Suprapubic skin (tissue), 4 donors: Measurements from ENCODE around the gene MAGEC1. TPM values are rescaled to one million over a fixed set of nuclear protein-coding genes. Genes with fewer than 3 reads are reported as not detected.

ENCODE experiments used
- DNase-seq, 2 donors: peaks; one replicate each; pipeline ENCODE4 v3.0.0-alpha.2; 2019; ENCODE audit warnings: low spot score in 2 of 2
- H3K27ac ChIP-seq: fragments of 200-600 bp; sonication (generic); one replicate; pipeline ENCODE4 v1.5.1; 2019
- H3K27me3 ChIP-seq: fragments of 200-600 bp; sonication (generic); one replicate; pipeline ENCODE4 v1.5.1; 2019
- H3K36me3 ChIP-seq: fragments of 200-600 bp; sonication (generic); one replicate; pipeline ENCODE4 v1.5.1; 2019
- H3K4me1 ChIP-seq: fragments of 200-600 bp; sonication (generic); one replicate; pipeline ENCODE4 v1.5.1; 2019
- H3K4me3 ChIP-seq: fragments of 200-600 bp; sonication (generic); one replicate; pipeline ENCODE4 v1.5.1; 2019; ENCODE audit warnings: mild to moderate bottlenecking
- H3K9me3 ChIP-seq: fragments of 200-600 bp; sonication (generic); one replicate; pipeline ENCODE4 v1.5.1; 2019
- EP300 ChIP-seq: sonication (generic); formaldehyde crosslinking; IDR thresholded peaks from one replicate; pipeline ENCODE4 v1.6.1; 2017; ENCODE audit warnings: antibody characterized with exemption
- POLR2A ChIP-seq, 2 donors: fragments of 450-650 bp; IDR thresholded peaks; one replicate each; pipeline ENCODE4 v1.6.1; 2017; ENCODE audit warnings: antibody characterized with exemption in 2 of 2, mild to moderate bottlenecking in 2 of 2, moderate library complexity in 2 of 2
- POLR2AphosphoS5 ChIP-seq, 3 donors: sonication (generic); formaldehyde crosslinking; IDR thresholded peaks; one replicate each; pipeline ENCODE4 v1.6.1; 2017; ENCODE audit warnings: antibody characterized with exemption in 3 of 3
- WGBS: methylation state at CpG from one replicate; pipeline ENCODE4 v1.1.5; 2018; 5-methylcytosine and 5-hydroxymethylcytosine counted together
- total RNA-seq, 4 donors: library from RNA; depleted of rRNA; stranded (reverse); fragments of >200 nt; gene quantifications; one replicate each; pipeline ENCODE4 v1.1.0, GENCODE V29; 2016
- TF ChIP-seq, protein P1 (sequence below), 2 donors: fragments of 200-600 bp in 1 of 2; fragments of 450-650 bp in 1 of 2; sonication (generic) in 1 of 2; IDR thresholded peaks; one replicate each; pipeline ENCODE4 v1.5.1; 2016 to 2019; ENCODE audit warnings: antibody characterized with exemption in 2 of 2, mild to moderate bottlenecking in 1 of 2, moderate library complexity in 1 of 2

MAGEC1 gene
- total RNA-seq, 4 donors from 2014 or later: not detected

GRCh38 chrX:141934059-141934641 is 30.5 kb downstream of the MAGEC1 start:
- H3K27me3 ChIP-seq: no peaks in the 10 kb centered on the region
- no peaks in the 10 kb centered on the region for H3K36me3 ChIP-seq
- no peaks in the 10 kb centered on the region for H3K9me3 ChIP-seq
- DNase-seq: no peak
- 45% methylated on average over 2 of the region's 2 CpGs for WGBS
- H3K4me1 ChIP-seq: no peaks in the 10 kb centered on the region
- no peak overlapping the region for H3K4me3 ChIP-seq
- TF ChIP-seq, protein P1, sequence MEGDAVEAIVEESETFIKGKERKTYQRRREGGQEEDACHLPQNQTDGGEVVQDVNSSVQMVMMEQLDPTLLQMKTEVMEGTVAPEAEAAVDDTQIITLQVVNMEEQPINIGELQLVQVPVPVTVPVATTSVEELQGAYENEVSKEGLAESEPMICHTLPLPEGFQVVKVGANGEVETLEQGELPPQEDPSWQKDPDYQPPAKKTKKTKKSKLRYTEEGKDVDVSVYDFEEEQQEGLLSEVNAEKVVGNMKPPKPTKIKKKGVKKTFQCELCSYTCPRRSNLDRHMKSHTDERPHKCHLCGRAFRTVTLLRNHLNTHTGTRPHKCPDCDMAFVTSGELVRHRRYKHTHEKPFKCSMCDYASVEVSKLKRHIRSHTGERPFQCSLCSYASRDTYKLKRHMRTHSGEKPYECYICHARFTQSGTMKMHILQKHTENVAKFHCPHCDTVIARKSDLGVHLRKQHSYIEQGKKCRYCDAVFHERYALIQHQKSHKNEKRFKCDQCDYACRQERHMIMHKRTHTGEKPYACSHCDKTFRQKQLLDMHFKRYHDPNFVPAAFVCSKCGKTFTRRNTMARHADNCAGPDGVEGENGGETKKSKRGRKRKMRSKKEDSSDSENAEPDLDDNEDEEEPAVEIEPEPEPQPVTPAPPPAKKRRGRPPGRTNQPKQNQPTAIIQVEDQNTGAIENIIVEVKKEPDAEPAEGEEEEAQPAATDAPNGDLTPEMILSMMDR (IDR thresholded peaks at IDR 0.05): no peak
- TF ChIP-seq POLR2AphosphoS5 (IDR thresholded peaks at IDR 0.05) (no peak), EP300 (no peak), POLR2A (IDR thresholded peaks at IDR 0.05) (no peak)
- no peak overlapping the region for H3K27ac ChIP-seq

DNA sequence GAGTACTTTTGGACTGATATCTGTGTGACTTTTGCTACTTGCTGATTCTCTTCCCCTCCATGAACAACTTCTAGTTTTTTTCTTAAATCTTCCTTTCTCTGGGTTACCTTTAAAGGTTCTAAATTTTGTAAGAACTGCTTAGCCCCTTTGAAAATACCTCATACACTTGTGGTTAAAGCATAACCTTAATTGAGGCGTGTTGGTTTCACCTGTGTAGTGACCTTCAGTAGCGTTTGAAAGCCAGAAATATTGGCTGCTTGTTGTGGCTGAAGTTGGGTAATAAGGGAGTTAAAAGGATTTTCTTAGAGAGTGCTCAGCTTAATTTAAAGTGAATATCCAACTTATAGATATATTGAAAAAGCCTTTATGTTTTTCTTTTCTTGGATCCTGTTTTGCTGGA is 32.0 kb downstream of the MAGEC1 start:
- Histone ChIP-seq H3K36me3 (no peaks in the 10 kb centered on the region), H3K4me1 (no peaks in the 10 kb centered on the region), H3K27ac (no peak overlapping the region), H3K4me3 (no peak overlapping the region), H3K9me3 (no peaks in the 10 kb centered on the region), H3K27me3 (no peaks in the 10 kb centered on the region)
- no peak for DNase-seq
- 69% methylated on average over 2 of the region's 2 CpGs for WGBS
- TF ChIP-seq EP300 (no peak), POLR2AphosphoS5 (IDR thresholded peaks at IDR 0.05) (no peak), POLR2A (IDR thresholded peaks at IDR 0.05) (no peak)
- TF ChIP-seq, protein P1 (IDR thresholded peaks at IDR 0.05): no peak

GRCh38 chrX:141936080-141936479 is 32.4 kb downstream of the MAGEC1 start:
- no peaks in the 10 kb centered on the region for H3K27me3 ChIP-seq
- TF ChIP-seq POLR2A (IDR thresholded peaks at IDR 0.05): no peak
- no peak for TF ChIP-seq EP300
- TF ChIP-seq, protein P1 (IDR thresholded peaks at IDR 0.05): no peak
- no peak for TF ChIP-seq POLR2AphosphoS5 (IDR thresholded peaks at IDR 0.05)
- no peaks in the 10 kb centered on the region for H3K4me1 ChIP-seq
- H3K9me3 ChIP-seq: no peaks in the 10 kb centered on the region
- H3K27ac ChIP-seq: no peak overlapping the region
- no peak overlapping the region for H3K4me3 ChIP-seq
- WGBS: 58% methylated on average over 1 of the region's 1 CpG
- no peaks in the 10 kb centered on the region for H3K36me3 ChIP-seq
- no peak for DNase-seq

GRCh38 chrX:141941234-141941633 is 37.5 kb downstream of the MAGEC1 start:
- H3K4me1 ChIP-seq: no peaks in the 10 kb centered on the region
- no peaks in the 10 kb centered on the region for H3K9me3 ChIP-seq
- DNase-seq: no peak
- no peak overlapping the region for H3K4me3 ChIP-seq
- no peak overlapping the region for H3K27ac ChIP-seq
- no peak for TF ChIP-seq POLR2A (IDR thresholded peaks at IDR 0.05)
- no peak for TF ChIP-seq POLR2AphosphoS5 (IDR thresholded peaks at IDR 0.05)
- TF ChIP-seq, protein P1 (IDR thresholded peaks at IDR 0.05): no peak
- TF ChIP-seq EP300: no peak
- no peaks in the 10 kb centered on the region for H3K36me3 ChIP-seq
- 85% methylated on average over 2 of the region's 2 CpGs for WGBS
- no peaks in the 10 kb centered on the region for H3K27me3 ChIP-seq

DNA sequence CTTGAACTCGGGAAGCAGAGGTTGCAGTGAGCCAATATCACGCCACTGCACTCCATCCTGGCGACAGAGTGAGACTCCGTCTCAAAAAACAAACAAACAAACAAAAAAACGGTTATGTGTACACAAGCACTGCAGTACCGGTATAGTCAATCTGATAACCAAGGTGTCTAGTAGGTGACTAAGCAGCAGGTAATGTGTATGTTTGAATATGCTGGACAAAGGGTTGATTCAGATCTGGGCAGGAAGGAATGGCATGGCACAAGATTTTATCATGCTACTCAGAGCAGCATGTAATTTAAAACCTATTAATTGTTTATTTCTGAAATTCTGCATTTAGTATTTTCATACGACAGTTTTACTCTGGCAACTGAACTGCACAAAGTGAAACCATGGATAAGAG is 41.7 kb downstream of the MAGEC1 start:
- DNase-seq: no peak
- Histone ChIP-seq H3K4me3 (no peak overlapping the region), H3K27me3 (no peaks in the 10 kb centered on the region), H3K27ac (no peak overlapping the region), H3K36me3 (no peaks in the 10 kb centered on the region), H3K9me3 (no peaks in the 10 kb centered on the region), H3K4me1 (no peaks in the 10 kb centered on the region)
- 78% methylated on average over 7 of the region's 7 CpGs for WGBS
- no peak for TF ChIP-seq EP300
- TF ChIP-seq POLR2A (IDR thresholded peaks at IDR 0.05): no peak
- no peak for TF ChIP-seq POLR2AphosphoS5 (IDR thresholded peaks at IDR 0.05)

GRCh38 chrX:141947350-141947749 is 43.7 kb downstream of the MAGEC1 start:
- H3K9me3 ChIP-seq: no peaks in the 10 kb centered on the region
- H3K27ac ChIP-seq: no peak overlapping the region
- no peak for DNase-seq
- no peaks in the 10 kb centered on the region for H3K27me3 ChIP-seq
- WGBS: 75% methylated on average over 3 of the region's 3 CpGs
- TF ChIP-seq EP300 (no peak), POLR2A (IDR thresholded peaks at IDR 0.05) (no peak), POLR2AphosphoS5 (IDR thresholded peaks at IDR 0.05) (no peak)
- TF ChIP-seq, protein P1 (IDR thresholded peaks at IDR 0.05): no peak
- no peaks in the 10 kb centered on the region for H3K36me3 ChIP-seq
- no peak overlapping the region for H3K4me3 ChIP-seq
- H3K4me1 ChIP-seq: no peaks in the 10 kb centered on the region
